Measurements from ENCODE around the gene FETUB.

FETUB gene

DNA sequence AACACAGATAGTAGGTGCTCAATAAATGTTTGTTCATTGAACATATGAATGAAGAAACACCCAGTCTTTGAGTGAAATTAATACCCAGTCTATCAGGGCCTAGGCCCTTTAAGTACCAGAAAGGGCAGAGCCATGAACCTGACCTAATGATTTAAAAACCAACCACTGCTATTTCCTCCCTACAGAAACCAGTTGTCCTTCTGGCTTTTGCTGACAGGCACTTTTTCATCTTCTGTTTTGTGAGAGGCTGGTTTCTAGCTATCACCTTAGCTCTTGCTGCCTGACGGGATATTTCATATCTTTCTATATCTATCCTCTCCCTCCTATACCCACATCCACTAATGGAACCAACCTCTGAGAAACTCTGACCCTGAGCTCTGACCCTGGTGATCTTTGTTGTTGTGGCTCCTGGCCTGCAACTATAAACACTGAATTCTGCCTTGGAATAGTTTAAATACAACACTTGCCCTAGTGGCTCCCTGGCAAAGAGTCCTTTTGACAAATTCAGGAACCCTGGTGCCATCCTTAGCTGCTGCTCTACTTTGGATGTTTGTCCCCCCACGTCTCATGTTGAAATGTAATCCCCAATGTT is 31.5 kb upstream of the FETUB start:
- Mint-ChIP-seq H3K4me3 (no peak overlapping the region), H3K4me1 (no peaks in the 10 kb centered on the region), H3K27ac (no peak overlapping the region), H3K36me3 (no peaks in the 10 kb centered on the region), H3K9me3 (no peaks in the 10 kb centered on the region)
- no peak for DNase-seq (ENCODE audit: low spot score in 2 of 2)
- no peak for ATAC-seq

DNA sequence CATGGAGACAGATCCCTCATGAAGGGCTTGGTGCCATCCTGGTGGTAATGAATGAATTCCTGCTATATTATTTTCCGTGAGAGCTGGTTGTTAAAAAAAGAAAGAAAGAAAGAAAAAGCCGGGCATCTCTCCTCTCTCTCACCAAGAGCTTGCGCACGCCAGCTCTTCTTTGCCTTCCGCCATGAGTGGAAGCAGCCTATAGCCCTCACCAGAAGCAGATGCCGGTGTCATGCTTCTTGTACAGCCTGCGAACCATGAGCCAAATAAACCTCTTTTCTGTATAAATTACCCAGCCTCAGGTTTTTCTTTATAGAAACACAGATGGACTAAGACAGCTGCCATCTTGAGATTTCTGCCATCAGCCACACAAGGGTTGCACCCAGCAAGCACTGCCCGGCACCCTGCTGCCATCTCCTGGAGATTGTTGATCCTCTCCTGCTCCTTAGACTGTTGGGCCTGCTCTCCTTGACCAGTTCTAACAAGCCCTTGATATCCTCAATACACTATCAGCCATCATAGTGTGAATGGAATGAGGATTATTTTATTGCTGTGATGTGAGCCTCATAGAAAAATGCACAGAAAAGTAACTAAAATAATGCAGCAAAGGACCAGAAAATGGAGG is 30.8 kb upstream of the FETUB start:
- Mint-ChIP-seq H3K9me3 (no peaks in the 10 kb centered on the region), H3K27ac (no peak overlapping the region), H3K4me3 (no peak overlapping the region), H3K4me1 (peaks cover 3% of the 10 kb centered on the region), H3K36me3 (no peaks in the 10 kb centered on the region)
- ATAC-seq (no peak), DNase-seq (ENCODE audit: low spot score in 2 of 2) (no peak)

DNA sequence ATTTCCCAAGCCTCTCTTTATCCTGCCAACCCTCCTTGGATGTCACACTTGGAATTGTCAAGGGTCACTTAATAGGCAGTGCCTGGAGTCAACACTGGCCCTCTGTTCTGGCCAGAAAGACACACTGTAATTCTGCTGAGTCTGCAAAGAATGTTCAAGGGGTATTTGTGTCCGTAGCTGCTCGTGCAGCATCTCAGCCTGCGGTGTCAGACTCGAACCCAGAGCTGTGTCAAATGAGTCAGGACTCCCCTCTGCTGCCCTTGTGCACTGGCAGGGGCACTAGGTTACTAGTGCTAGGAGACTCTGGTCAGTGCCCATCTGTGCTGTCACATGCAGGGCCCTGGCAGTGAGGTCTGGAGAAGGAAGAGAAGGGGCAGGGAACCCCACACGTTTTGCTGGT is 28.1 kb upstream of the FETUB start:
- no peaks in the 10 kb centered on the region for H3K36me3 Mint-ChIP-seq
- H3K4me1 Mint-ChIP-seq: peaks cover 16% of the 10 kb centered on the region
- DNase-seq (ENCODE audit: low spot score in 2 of 2) (no peak), ATAC-seq (no peak)
- H3K4me3 Mint-ChIP-seq: no peak overlapping the region
- H3K27ac Mint-ChIP-seq: peak overlapping the region; percentile 3
- H3K9me3 Mint-ChIP-seq: no peaks in the 10 kb centered on the region

DNA sequence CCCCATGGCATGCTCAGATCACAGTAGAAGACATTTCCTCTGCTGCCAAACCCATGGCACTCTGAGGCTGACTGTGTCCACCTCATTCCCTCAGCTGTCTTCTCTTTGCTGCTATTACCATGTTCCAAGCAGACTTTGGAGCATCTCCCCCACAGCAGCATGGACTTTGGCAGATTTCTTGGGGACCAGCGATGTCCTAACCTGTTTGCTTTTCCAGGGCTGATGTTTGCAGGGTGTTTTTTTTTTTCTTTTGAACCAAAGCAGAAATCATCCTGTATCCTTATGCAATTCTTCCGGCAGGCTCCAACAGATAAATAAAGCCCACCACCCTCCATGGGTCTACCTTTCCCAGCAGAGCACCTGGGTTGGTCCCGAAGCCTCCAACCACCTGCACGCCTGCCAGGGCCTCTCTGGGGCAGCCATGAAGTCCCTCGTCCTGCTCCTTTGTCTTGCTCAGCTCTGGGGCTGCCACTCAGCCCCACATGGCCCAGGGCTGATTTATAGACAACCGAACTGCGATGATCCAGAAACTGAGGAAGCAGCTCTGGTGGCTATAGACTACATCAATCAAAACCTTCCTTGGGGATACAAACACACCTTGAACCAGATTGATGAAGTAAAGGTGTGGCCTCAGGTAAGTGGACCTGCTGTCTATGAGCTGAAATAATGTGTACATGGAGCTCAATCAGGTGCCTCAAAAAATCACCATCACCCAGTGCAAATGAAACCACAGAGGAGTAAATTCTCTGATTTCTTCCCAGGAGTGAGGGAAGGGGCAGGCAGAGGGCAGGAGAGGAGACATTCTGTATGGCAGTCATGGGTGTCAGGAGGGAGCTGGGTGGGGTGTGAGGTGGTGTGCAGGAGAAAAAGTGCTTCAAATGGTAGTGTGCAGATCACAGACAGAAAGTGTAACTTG is 27.2 kb upstream of the FETUB start, which contains the start of gene AHSG:
Gene AHSG, plus strand, starts transcription at position 340 of the 916 bp plus-strand sequence. Its CDS starts 82 bp downstream, at position 422.
- H3K36me3 Mint-ChIP-seq: no peaks in the 10 kb centered on the region
- no peak for DNase-seq (ENCODE audit: low spot score in 2 of 2)
- no peaks in the 10 kb centered on the region for H3K9me3 Mint-ChIP-seq
- ATAC-seq: no peak
- peaks cover 25% of the 10 kb centered on the region for H3K4me1 Mint-ChIP-seq
- H3K4me3 Mint-ChIP-seq: no peak within 1 kb of the TSS
- H3K27ac Mint-ChIP-seq: peak within 1 kb of the TSS; percentile 3

- DNase-seq (ENCODE audit: low spot score in 2 of 2) (no peak), ATAC-seq (no peak)
- no peaks in the 10 kb centered on the region for H3K9me3 Mint-ChIP-seq
- H3K4me3 Mint-ChIP-seq: peak overlapping the region; percentile 22
- H3K27ac Mint-ChIP-seq: no peak overlapping the region
- H3K4me1 Mint-ChIP-seq: peaks cover 30% of the 10 kb centered on the region
- no peaks in the 10 kb centered on the region for H3K36me3 Mint-ChIP-seq
Observed at GRCh38 chr3:186613637-186614265, 26.4 kb upstream of the FETUB start.

- no peak for DNase-seq (ENCODE audit: low spot score in 2 of 2)
- Mint-ChIP-seq H3K27ac (no peak overlapping the region), H3K4me1 (peaks cover 30% of the 10 kb centered on the region), H3K36me3 (no peaks in the 10 kb centered on the region), H3K9me3 (no peaks in the 10 kb centered on the region), H3K4me3 (peak overlapping the region; percentile 22)
- no peak for ATAC-seq
Observed at GRCh38 chr3:186614266-186614596, 26.0 kb upstream of the FETUB start.

GRCh38 chr3:186614597-186615483 is 25.4 kb upstream of the FETUB start:
- peak overlapping the region; percentile 22 for H3K4me3 Mint-ChIP-seq
- H3K9me3 Mint-ChIP-seq: no peaks in the 10 kb centered on the region
- H3K27ac Mint-ChIP-seq: no peak overlapping the region
- peak; percentile 68 to 85 for DNase-seq (ENCODE audit: low spot score in 2 of 2)
- H3K36me3 Mint-ChIP-seq: no peaks in the 10 kb centered on the region
- peak; percentile 40 for ATAC-seq
- H3K4me1 Mint-ChIP-seq: peaks cover 30% of the 10 kb centered on the region

DNA sequence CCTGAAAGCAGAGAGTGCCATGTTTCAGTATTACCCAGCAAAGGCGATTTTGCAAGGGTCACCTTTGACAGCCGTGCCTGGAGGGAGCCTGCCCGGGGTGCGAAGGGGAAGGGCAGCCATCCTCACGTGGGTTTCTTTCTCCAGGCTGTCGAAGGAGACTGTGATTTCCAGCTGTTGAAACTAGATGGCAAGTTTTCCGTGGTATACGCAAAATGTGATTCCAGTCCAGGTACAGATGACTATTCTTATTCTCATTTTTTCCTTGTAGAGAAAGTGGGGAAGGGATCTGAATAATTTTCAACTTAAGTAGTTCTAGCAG is 23.9 kb upstream of the FETUB start:
- no peak overlapping the region for H3K27ac Mint-ChIP-seq

GRCh38 chr3:186617036-186617946 is 22.9 kb upstream of the FETUB start:
- H3K9me3 Mint-ChIP-seq: no peaks in the 10 kb centered on the region
- no peaks in the 10 kb centered on the region for H3K36me3 Mint-ChIP-seq
- peaks cover 30% of the 10 kb centered on the region for H3K4me1 Mint-ChIP-seq
- DNase-seq (ENCODE audit: low spot score in 2 of 2) (peak; percentile 72 to 89), ATAC-seq (peak; percentile 99)
- H3K27ac Mint-ChIP-seq: no peak overlapping the region
- peak overlapping the region; percentile 70 for H3K4me3 Mint-ChIP-seq

More for the DNA sequence above, 23.9 kb upstream of the FETUB start:
- no peak for ATAC-seq
- no peaks in the 10 kb centered on the region for H3K9me3 Mint-ChIP-seq
- peak overlapping the region; percentile 70 for H3K4me3 Mint-ChIP-seq
- no peaks in the 10 kb centered on the region for H3K36me3 Mint-ChIP-seq
- H3K4me1 Mint-ChIP-seq: peaks cover 30% of the 10 kb centered on the region
- DNase-seq (ENCODE audit: low spot score in 2 of 2): no peak

DNA sequence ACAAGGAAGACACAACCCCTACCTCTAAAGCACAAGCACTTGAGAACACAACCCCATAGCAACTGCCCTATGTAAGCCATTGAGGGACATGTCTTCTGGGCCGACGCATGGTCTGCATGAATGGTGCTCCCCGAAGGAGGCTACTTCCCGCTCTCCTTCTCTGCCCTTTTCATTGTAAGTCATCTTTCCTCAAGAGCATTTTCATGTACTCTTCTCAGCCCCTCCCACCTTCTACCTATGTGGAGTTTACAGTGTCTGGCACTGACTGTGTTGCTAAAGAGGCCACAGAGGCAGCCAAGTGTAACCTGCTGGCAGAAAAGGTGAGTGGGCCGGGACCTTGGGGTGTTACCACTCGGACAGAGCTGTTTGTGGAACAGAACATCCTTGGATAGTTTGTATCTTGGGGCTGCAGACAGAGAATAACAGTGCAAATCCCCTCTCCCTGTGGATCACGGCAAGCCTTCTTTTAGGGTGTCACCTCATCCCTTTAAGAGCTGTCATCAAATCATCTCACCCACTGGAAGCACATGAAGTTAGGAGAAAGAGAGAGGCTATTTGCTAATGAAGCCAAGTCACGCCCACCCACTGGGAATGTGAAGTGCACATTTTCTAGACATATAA is 21.8 kb upstream of the FETUB start:
- H3K4me3 Mint-ChIP-seq: peak overlapping the region; percentile 70
- H3K9me3 Mint-ChIP-seq: no peaks in the 10 kb centered on the region
- H3K4me1 Mint-ChIP-seq: peaks cover 30% of the 10 kb centered on the region
- no peak for ATAC-seq
- no peak overlapping the region for H3K27ac Mint-ChIP-seq
- no peak for DNase-seq (ENCODE audit: low spot score in 2 of 2)
- H3K36me3 Mint-ChIP-seq: no peaks in the 10 kb centered on the region

GRCh38 chr3:186619787-186620212 is 20.4 kb upstream of the FETUB start:
- no peak overlapping the region for H3K4me3 Mint-ChIP-seq
- DNase-seq (ENCODE audit: low spot score in 2 of 2) (no peak), ATAC-seq (no peak)
- no peak overlapping the region for H3K27ac Mint-ChIP-seq
- peaks cover 22% of the 10 kb centered on the region for H3K4me1 Mint-ChIP-seq
- H3K9me3 Mint-ChIP-seq: no peaks in the 10 kb centered on the region
- no peaks in the 10 kb centered on the region for H3K36me3 Mint-ChIP-seq

DNA sequence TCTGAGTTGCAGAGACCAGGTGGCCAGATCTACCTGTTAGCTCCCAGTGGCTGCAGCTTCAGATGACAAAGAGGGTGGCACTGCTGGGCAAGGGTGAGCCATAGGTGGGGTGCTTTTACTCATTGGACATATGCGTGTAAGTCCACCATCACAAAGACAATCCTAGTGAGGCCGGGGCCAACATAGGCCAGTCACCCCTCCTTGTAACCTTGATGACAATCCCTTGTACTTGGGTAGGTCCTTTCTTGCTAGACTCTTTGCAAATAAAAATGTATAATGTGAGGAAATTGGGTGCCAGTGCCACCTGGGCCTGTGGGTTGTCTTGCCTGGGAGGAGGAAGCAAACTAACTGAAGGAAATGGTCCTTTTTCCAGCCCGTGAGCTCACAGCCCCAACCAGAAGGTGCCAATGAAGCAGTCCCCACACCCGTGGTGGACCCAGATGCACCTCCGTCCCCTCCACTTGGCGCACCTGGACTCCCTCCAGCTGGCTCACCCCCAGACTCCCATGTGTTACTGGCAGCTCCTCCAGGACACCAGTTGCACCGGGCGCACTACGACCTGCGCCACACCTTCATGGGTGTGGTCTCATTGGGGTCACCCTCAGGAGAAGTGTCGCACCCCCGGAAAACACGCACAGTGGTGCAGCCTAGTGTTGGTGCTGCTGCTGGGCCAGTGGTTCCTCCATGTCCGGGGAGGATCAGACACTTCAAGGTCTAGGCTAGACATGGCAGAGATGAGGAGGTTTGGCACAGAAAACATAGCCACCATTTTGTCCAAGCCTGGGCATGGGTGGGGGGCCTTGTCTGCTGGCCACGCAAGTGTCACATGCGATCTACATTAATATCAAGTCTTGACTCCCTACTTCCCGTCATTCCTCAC is 19.7 kb upstream of the FETUB start:
- Mint-ChIP-seq H3K9me3 (no peaks in the 10 kb centered on the region), H3K27ac (no peak overlapping the region), H3K4me3 (no peak overlapping the region), H3K4me1 (peaks cover 18% of the 10 kb centered on the region), H3K36me3 (no peaks in the 10 kb centered on the region)
- ATAC-seq (no peak), DNase-seq (ENCODE audit: low spot score in 2 of 2) (no peak)
